HepG2 (cell line): ENCODE results near the gene RTKN2. TPM values are rescaled to one million over a fixed set of nuclear protein-coding genes. Genes with fewer than 3 reads are reported as not detected.
A peak's percentile ranks its signal among the peaks of the same experiment; 100 is the strongest.

Experiments
- ELF3 ChIP-seq: IDR thresholded peaks from 2 replicates; pipeline ENCODE4 v1.6.1; 2016; ENCODE audit warnings: missing genetic modification reagents, missing compliant biosample characterization
- ETV5 ChIP-seq: IDR thresholded peaks from 2 replicates; pipeline ENCODE4 v1.6.1; 2018; ENCODE audit warnings: missing biosample characterization, missing genetic modification reagents, inconsistent platforms, borderline replicate concordance
- FLYWCH1 ChIP-seq: sonication (generic); formaldehyde crosslinking; IDR thresholded peaks from 2 replicates; pipeline ENCODE4 v1.8.1; 2023; ENCODE audit warnings: mild to moderate bottlenecking, missing genetic modification reagents
- GPN1 ChIP-seq: sonication (generic); formaldehyde crosslinking; IDR thresholded peaks from 2 replicates; pipeline ENCODE4 v1.5.1; 2020; ENCODE audit warnings: missing genetic modification reagents, borderline replicate concordance
- IRX3 ChIP-seq: sonication (generic); formaldehyde crosslinking; IDR thresholded peaks from 2 replicates; pipeline ENCODE4 v1.8.1; 2023; ENCODE audit warnings: mild to moderate bottlenecking, low read depth, missing genetic modification reagents, borderline replicate concordance
- MAFF ChIP-seq: IDR thresholded peaks from 2 replicates; pipeline ENCODE4 v1.6.1; 2011; ENCODE audit warnings: low read depth, low read length, improper control_type of control experiment
- NFIB ChIP-seq: sonication (generic); formaldehyde crosslinking; IDR thresholded peaks from 2 replicates; pipeline ENCODE4 v1.9.0; 2021; ENCODE audit warnings: missing genetic modification reagents, mild to moderate bottlenecking, borderline replicate concordance
- TCF7L2 ChIP-seq: IDR thresholded peaks from 2 replicates; pipeline ENCODE4 v1.6.1; 2011; ENCODE audit warnings: mild to moderate bottlenecking, low read depth, low read length, moderate library complexity
- ZNF136 ChIP-seq: sonication (generic); formaldehyde crosslinking; IDR thresholded peaks from 2 replicates; pipeline ENCODE4 v1.8.1; 2022; ENCODE audit warnings: low read depth, mild to moderate bottlenecking, moderate library complexity, missing genetic modification reagents
- ZNF430 ChIP-seq: sonication (generic); formaldehyde crosslinking; IDR thresholded peaks from 2 replicates; pipeline ENCODE4 v1.9.0; 2021; ENCODE audit warnings: mild to moderate bottlenecking, missing genetic modification reagents
- ZNF614 ChIP-seq: IDR thresholded peaks from 2 replicates; pipeline ENCODE4 v1.6.1; 2018; ENCODE audit warnings: missing biosample characterization, missing genetic modification reagents, inconsistent platforms, borderline replicate concordance
- ZNF615 ChIP-seq: sonication (generic); formaldehyde crosslinking; IDR thresholded peaks from 2 replicates; pipeline ENCODE4 v1.5.0; 2020; ENCODE audit warnings: mild to moderate bottlenecking, missing genetic modification reagents, borderline replicate concordance
- ZNF7 ChIP-seq: IDR thresholded peaks from 2 replicates; pipeline ENCODE4 v1.6.1; 2016; ENCODE audit warnings: missing biosample characterization, missing genetic modification reagents
- ZNF724P ChIP-seq: sonication (generic); formaldehyde crosslinking; IDR thresholded peaks from 2 replicates; pipeline ENCODE4 v1.8.0; 2022; ENCODE audit warnings: missing genetic modification reagents, borderline replicate concordance
- ZNF773 ChIP-seq: sonication (generic); formaldehyde crosslinking; IDR thresholded peaks from 2 replicates; pipeline ENCODE4 v1.4.0; 2020; ENCODE audit warnings: missing genetic modification reagents, borderline replicate concordance
- ZNF781 ChIP-seq: sonication (generic); formaldehyde crosslinking; IDR thresholded peaks from 2 replicates; pipeline ENCODE4 v1.5.1; 2020; ENCODE audit warnings: borderline replicate concordance, mild to moderate bottlenecking, missing genetic modification reagents; ENCODE audit errors: not compliant biosample characterization
- polyA plus RNA-seq, 8 experiments: library from polyadenylated mRNA; depleted of rRNA in 3 of 8; stranded (reverse) in 7 of 8; unstranded in 1 of 8; fragments of >200 nt; fragmentation: Illumina TruSeq in 4 of 8; extraction: Trizol in 4 of 8; gene quantifications; 2 replicates each; pipeline versions ENCODE4 v1.2.1 to v1.2.3, GENCODE V29; 2011 to 2016; ENCODE audit warnings: low read depth in 4 of 8, missing spikeins in 1 of 8, mixed read lengths in 1 of 8; ENCODE audit not compliant: insufficient read depth in 1 of 8
- total RNA-seq, 5 experiments: library from RNA; depleted of rRNA; stranded (reverse); fragments of >200 nt; fragmentation: Illumina TruSeq; extraction: Trizol; gene quantifications; 2 replicates each; pipeline ENCODE4 v1.2.3, GENCODE V29; 2016; ENCODE audit warnings: low read depth in 1 of 5
- TF ChIP-seq, protein P1 (sequence below): sonication (generic); formaldehyde crosslinking; IDR thresholded peaks from one replicate; pipeline ENCODE4 v1.5.1; 2020; ENCODE audit warnings: mild to moderate bottlenecking, missing genetic modification reagents; ENCODE audit errors: not compliant biosample characterization
- TF ChIP-seq, protein P2 (sequence below): sonication (generic); formaldehyde crosslinking; IDR thresholded peaks from 2 replicates; pipeline ENCODE4 v1.4.0; 2020; ENCODE audit warnings: mild to moderate bottlenecking, low read depth, missing genetic modification reagents
- TF ChIP-seq, protein P3 (sequence below): sonication (generic); formaldehyde crosslinking; conservative IDR thresholded peaks from 2 replicates; pipeline ENCODE4 v1.4.0; 2020; ENCODE audit warnings: missing genetic modification reagents

The RTKN2 gene
- total and polyA plus RNA-seq, 2 of the 13 experiments (the other 11 are each of a cell fraction or from before 2014, with no cell fraction given): 2.2 to 7.0 TPM

DNA sequence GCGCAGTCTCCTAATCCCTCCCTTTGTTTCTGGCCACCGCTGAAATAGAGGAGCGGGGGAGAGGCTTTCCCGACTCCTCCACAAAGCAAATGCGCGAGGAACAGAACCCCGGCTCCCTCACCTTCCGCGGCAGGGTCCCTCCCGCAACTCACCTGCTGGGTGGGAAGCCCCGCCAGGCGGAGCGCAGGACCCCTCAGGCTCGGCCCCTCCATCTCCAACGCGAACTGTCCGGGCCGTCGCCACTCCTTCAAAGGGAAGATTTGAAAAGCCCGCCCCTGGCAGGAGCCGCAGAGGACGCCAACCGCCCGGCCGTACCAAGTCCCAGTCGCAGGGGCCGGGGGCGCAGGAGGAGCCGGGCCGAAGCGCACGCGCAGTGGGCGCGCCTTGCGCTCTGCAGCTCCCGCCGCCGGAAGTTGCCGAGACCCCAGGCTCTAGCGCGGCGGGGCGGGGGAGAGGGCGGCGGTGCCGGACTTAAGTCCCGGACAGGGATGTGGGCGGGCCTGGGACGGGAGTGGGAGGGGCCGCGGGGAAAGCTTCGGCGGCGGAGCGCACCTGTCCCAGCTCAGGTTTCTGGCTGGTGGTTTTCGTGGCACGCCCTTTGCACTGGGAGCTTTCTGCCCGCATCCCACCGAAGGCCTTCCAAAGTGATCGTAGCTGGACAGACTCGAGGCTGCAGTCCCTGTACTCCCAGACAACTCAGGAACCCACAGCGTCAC lies at the start of gene RTKN2 (continued):
- no peak for TF ChIP-seq ZNF136 (CRISPR knock-in tag)
- TF ChIP-seq, protein P1, sequence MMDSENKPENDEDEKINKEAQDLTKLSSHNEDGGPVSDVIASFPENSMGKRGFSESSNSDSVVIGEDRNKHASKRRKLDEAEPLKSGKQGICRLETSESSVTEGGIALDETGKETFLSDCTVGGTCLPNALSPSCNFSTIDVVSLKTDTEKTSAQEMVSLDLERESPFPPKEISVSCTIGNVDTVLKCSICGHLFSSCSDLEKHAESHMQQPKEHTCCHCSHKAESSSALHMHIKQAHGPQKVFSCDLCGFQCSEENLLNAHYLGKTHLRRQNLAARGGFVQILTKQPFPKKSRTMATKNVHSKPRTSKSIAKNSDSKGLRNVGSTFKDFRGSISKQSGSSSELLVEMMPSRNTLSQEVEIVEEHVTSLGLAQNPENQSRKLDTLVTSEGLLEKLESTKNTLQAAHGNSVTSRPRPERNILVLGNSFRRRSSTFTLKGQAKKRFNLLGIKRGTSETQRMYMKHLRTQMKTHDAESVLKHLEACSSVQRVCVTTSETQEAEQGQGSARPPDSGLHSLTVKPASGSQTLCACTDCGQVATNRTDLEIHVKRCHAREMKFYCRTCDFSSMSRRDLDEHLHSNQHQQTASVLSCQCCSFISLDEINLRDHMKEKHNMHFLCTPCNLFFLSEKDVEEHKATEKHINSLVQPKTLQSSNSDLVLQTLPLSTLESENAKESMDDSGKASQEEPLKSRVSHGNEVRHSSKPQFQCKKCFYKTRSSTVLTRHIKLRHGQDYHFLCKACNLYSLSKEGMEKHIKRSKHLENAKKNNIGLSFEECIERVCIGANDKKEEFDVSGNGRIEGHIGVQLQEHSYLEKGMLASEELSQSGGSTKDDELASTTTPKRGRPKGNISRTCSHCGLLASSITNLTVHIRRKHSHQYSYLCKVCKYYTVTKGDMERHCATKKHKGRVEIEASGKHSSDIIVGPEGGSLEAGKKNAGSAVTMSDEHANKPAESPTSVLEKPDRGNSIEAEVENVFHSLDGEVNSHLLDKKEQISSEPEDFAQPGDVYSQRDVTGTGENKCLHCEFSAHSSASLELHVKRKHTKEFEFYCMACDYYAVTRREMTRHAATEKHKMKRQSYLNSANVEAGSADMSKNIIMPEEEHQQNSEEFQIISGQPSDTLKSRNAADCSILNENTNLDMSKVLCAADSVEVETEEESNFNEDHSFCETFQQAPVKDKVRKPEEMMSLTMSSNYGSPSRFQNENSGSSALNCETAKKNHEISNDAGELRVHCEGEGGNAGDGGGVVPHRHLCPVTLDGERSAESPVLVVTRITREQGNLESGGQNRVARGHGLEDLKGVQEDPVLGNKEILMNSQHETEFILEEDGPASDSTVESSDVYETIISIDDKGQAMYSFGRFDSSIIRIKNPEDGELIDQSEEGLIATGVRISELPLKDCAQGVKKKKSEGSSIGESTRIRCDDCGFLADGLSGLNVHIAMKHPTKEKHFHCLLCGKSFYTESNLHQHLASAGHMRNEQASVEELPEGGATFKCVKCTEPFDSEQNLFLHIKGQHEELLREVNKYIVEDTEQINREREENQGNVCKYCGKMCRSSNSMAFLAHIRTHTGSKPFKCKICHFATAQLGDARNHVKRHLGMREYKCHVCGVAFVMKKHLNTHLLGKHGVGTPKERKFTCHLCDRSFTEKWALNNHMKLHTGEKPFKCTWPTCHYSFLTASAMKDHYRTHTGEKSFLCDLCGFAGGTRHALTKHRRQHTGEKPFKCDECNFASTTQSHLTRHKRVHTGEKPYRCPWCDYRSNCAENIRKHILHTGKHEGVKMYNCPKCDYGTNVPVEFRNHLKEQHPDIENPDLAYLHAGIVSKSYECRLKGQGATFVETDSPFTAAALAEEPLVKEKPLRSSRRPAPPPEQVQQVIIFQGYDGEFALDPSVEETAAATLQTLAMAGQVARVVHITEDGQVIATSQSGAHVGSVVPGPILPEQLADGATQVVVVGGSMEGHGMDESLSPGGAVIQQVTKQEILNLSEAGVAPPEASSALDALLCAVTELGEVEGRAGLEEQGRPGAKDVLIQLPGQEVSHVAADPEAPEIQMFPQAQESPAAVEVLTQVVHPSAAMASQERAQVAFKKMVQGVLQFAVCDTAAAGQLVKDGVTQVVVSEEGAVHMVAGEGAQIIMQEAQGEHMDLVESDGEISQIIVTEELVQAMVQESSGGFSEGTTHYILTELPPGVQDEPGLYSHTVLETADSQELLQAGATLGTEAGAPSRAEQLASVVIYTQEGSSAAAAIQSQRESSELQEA (CRISPR knock-in tag): no peak
- TF ChIP-seq ZNF7 (CRISPR knock-in tag): no peak
- TF ChIP-seq FLYWCH1 (CRISPR knock-in tag): no peak
- no peak for TF ChIP-seq GPN1 (CRISPR knock-in tag)
- no peak; the same call in 1 of the 2 replicates for TF ChIP-seq IRX3 (CRISPR knock-in tag)
- TF ChIP-seq ZNF773 (CRISPR knock-in tag): no peak
- TF ChIP-seq ZNF724P: no peak
- TF ChIP-seq, protein P2, sequence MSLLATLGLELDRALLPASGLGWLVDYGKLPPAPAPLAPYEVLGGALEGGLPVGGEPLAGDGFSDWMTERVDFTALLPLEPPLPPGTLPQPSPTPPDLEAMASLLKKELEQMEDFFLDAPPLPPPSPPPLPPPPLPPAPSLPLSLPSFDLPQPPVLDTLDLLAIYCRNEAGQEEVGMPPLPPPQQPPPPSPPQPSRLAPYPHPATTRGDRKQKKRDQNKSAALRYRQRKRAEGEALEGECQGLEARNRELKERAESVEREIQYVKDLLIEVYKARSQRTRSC: no peak
- TF ChIP-seq ELF3 (CRISPR knock-in tag): peak; percentile 49
- TF ChIP-seq MAFF: no peak
- no peak; the same call in 1 of the 2 replicates for TF ChIP-seq ZNF430
- no peak for TF ChIP-seq ZNF614 (CRISPR knock-in tag)
- TF ChIP-seq ETV5 (CRISPR knock-in tag): peak; percentile 95
- TF ChIP-seq NFIB: no peak
- TF ChIP-seq, protein P3, sequence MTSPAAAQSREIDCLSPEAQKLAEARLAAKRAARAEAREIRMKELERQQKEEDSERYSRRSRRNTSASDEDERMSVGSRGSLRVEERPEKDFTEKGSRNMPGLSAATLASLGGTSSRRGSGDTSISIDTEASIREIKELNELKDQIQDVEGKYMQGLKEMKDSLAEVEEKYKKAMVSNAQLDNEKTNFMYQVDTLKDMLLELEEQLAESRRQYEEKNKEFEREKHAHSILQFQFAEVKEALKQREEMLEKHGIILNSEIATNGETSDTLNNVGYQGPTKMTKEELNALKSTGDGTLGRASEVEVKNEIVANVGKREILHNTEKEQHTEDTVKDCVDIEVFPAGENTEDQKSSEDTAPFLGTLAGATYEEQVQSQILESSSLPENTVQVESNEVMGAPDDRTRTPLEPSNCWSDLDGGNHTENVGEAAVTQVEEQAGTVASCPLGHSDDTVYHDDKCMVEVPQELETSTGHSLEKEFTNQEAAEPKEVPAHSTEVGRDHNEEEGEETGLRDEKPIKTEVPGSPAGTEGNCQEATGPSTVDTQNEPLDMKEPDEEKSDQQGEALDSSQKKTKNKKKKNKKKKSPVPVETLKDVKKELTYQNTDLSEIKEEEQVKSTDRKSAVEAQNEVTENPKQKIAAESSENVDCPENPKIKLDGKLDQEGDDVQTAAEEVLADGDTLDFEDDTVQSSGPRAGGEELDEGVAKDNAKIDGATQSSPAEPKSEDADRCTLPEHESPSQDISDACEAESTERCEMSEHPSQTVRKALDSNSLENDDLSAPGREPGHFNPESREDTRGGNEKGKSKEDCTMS: no peak
- no peak for TF ChIP-seq ZNF781 (CRISPR knock-in tag)
- no peak for TF ChIP-seq ZNF615 (CRISPR knock-in tag)
- TF ChIP-seq TCF7L2: no peak
